Occipital lobe (tissue), 2 donors: Measurements from ENCODE around the gene KLF7. TPM values are rescaled to one million over a fixed set of nuclear protein-coding genes. Genes with fewer than 3 reads are reported as not detected.
A peak's percentile ranks its signal among the peaks of the same experiment; 100 is the strongest.

ENCODE experiments used
- DNase-seq: peaks from one replicate; lab custom pipeline; 2025; lab: John Stamatoyannopoulos, UW
- total RNA-seq: library from RNA; depleted of rRNA; stranded (reverse); fragments of >200 nt; gene quantifications from one replicate; pipeline ENCODE4 v1.2.3, GENCODE V29; 2014

KLF7 gene
- total RNA-seq, 1 donor from 2014 or later = 69.7 TPM

- no peak for DNase-seq
Measured at GRCh38 chr2:207128867-207129266, 36.9 kb downstream of the KLF7 start.

- DNase-seq = no peak
Measured at GRCh38 chr2:207126724-207127308, 38.9 kb downstream of the KLF7 start.

DNA sequence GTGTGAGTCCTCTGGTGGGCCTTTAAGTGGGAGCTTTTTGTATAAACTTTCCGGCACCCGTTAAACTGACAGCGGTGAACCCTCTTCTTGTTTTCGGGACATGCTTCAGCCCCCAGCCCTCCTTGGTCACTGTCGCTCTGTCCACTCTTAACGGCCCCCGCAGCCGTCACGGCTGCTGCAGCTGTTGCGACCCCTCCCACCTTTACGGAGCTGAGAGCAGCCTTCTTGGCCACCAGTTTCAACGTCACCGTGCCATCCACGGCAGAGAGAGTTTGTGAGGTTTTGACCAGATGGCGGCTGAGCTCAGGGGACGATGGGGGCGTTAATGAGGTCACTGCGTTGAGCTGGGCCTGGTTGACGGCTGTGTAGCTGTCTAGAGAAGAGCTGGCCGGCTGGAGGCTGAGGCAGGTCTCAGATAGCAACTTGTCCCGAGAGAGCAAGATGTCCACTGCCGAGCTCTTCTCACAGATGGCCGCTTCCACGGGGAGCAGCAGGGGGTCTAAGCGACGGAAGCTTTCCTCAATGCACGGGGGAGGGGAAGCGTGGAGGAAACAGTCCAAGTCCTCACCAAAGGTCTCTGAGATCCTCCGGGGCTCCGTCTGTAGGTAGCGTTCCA, 41.9 kb downstream of the KLF7 start:
- DNase-seq = no peak

DNA sequence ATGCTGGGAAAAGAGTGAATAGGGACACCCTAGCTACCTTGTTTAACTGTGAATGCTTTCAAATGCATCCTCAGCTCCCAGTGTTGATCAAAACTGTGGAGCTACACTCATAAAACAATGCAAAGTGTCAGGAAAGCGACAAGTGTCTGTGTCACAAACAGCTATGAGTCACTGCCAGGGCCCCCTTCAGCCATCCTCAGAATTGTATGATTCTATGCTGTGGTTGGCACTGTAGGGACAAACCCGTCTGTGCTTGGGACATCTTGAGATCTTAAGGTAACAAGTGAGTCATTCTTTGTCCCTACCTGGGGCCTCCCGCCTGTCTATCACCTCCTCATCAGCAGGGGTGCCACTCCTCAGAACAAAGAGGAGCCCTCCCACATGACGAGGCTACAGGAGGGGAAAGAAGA, 42.4 kb downstream of the KLF7 start:
- no peak for DNase-seq

DNA sequence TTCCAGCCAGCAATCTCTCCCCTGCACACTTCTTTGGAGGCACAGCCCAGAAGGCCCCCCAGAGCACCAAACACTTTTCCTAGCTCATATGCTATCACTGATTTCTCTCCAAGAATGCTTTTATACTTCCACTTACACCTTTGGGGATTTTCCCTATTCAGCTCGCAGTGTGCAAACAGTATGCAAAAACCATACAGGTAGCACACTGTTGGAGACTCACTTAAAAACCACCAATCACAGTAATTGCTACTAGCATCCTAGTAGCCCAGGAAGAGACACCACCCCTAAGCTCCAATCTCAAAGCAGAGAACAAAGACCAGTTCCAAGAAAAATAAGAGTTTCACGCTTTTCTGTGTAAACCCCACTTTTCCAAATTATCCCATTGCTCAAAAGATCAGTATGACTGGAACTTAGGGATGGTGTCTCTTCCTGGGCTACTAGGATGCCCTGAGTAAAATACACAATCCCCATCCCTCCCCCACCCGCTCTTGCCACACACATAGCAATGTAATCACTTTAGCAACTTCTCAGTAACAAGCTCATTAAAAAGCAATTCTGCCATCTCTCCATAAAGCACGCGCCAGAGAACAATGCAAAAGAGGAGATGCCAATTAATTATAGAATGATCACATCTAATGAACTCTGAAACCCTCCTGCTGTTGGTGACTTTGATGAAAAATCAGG, 43.0 kb downstream of the KLF7 start:
- DNase-seq = no peak

DNA sequence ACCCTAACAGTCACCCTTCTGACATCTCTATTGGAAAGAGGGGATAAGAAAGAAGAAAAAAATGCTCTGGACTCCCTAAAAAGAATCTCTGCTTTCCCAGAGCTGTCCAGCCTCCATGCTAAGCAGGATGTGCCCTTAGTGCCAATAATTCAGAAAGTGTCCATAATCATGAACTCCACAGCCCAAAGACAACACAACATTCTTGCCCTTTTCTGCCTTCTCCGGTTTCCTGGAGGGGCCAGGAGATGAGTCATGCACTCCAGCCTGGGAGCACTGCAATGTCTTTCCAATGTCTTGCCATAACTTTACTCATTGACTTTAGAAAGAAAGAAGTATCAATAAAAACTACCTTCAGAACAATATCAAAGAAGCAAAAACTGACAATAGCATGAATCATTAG, 44.0 kb downstream of the KLF7 start:
- no peak for DNase-seq

- DNase-seq = no peak
Measured at GRCh38 chr2:207119048-207119447, 46.7 kb downstream of the KLF7 start.

DNA sequence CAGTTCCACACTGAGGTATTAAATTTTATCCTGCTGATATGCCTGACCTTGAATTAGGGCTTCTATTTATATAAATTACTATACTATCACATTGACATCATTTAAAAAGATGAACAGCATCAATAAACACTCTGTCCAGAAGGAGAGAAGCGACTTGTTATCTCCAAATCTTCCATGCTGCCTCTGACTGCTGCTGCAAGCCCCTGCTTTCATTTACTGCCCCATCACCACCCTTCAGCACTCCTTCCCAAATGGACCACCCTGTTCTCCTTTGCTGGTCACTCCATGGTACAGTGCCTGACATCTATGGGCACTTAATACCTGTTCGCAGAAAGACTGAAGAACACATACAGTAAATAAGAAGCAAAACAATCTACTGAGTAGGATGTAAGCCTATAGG, 48.1 kb downstream of the KLF7 start:
- no peak for DNase-seq

GRCh38 chr2:207115715-207116364, 49.9 kb downstream of the KLF7 start:
- DNase-seq = peak; percentile 23

GRCh38 chr2:207113414-207113813, 52.3 kb downstream of the KLF7 start:
- peak; percentile 85 for DNase-seq

DNA sequence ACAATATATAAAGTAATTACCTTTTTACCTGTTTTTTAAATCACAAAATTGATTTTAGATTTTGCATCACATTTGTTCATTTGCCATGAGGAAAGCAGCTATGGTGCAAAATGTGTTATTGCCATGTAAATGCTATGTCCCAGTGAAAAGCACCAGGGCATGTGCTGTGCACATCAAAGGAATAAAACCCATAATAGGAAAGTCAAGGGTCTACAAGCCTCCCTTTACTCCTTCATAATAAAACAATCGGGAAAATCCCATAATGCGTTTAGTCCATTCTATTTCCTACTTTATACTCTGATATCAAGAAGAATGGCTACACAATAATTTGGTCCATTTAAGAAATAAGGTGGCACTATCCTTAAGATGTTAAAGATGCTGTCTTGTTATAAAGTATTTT, 53.0 kb downstream of the KLF7 start:
- DNase-seq = no peak

- DNase-seq = no peak
Measured at GRCh38 chr2:207112383-207112782, 53.4 kb downstream of the KLF7 start.

DNA sequence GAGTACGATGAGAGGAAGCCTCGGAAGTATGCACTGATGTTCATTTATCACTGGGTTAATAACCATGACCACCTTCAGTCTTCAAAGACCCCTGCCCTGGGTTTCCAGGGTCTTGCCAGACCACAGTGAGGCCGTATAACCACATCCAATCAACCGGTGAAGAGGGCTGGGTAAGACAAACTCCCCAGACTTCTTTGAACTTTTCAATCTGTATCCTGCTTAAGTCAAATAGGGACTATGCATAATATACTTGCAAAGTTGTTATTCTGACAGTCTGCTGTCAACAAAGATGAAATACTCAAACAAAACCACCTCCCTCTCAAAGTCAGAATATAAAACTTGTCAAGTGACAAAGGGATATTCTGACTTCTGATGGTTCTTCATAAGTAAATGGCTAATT, 54.0 kb downstream of the KLF7 start:
- DNase-seq = no peak

DNA sequence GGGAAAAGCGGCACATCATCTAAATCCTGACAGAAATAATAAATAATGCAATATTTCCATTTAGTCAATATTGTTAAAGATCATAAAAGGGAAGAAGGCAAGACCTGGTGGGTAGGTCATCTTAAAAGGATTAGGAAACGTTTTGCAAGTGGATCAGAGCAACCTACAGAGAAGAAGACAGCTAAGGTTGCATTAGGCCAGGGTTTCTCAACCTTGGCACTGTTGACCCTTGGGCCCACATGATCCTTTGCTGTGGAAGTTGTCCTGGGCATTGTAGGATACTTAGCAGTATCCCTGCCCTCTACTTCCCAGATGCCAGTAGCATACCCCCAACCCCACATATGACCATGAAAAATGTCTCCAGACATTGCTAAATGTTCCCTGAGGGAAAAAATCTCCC, 55.0 kb downstream of the KLF7 start:
- DNase-seq = no peak

DNA sequence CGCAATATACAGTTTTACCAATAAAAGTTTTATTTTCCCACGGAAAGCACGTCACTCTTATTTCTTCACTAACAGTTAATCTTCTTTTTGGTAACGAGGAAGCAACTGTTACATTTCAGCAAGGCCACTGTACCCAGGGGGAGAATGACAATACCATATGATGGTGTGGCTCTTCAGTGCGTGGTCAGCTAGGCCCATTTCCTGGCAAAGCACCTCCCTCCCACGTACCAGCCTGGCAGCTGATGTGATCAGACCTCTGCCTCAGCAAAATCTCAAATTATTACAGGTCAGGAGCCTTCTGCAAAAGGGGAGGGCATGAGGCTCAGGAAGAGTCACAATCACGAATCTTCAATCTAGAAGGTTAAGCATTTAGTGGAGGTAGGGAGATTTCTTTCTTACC, 55.4 kb downstream of the KLF7 start:
- DNase-seq = no peak

- no peak for DNase-seq
Measured at GRCh38 chr2:207109768-207110167, 56.0 kb downstream of the KLF7 start.

- DNase-seq = no peak
Measured at GRCh38 chr2:207108440-207108839, 57.3 kb downstream of the KLF7 start.

- DNase-seq = peak; percentile 44
Measured at GRCh38 chr2:207107551-207107950, 58.2 kb downstream of the KLF7 start.

DNA sequence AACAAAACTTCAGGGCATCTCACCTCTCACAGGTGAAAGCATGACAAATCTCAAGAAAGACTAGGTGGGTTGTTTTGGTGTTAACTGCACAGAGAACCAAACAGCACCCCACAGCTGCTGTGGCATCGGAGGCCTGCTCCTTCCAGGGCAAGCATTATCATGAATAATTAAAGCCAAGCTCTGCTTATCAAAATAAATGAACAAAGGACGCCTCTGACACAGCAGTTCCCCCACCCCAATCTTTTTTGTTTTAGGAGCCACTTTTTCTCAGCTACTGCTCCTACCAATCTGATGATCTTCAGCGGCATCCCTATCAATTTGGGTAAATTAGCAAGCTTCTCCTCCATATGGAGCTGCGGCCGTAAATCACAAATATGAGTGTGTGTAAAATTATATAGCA, 58.6 kb downstream of the KLF7 start:
- no peak for DNase-seq

GRCh38 chr2:207103132-207103531, 62.6 kb downstream of the KLF7 start:
- no peak for DNase-seq

GRCh38 chr2:207101984-207102383, 63.8 kb downstream of the KLF7 start:
- no peak for DNase-seq

DNA sequence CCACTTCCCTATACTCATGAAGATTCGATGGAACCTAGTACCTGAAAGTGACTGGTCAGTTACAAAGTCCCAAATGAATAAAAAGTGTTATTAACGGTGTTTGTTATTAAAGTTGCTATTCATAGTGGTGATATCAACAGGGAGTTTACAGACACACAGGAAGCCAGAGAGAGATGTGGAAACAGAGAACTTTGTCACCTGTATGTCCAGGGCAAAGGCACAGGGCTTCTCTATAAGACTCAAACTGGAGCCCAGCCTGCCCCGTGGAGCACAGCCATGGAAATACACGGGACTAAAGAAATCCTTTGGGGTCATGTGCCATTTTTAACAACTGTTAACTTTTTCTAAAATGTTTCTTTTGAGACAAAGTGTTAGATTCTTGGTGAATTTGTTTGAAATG, 68.5 kb downstream of the KLF7 start:
- DNase-seq = no peak

- no peak for DNase-seq
Measured at GRCh38 chr2:207095963-207096362, 69.8 kb downstream of the KLF7 start.
